ENCODE measurements around the gene C11orf58. TPM values are rescaled to one million over a fixed set of nuclear protein-coding genes. Genes with fewer than 3 reads are reported as not detected.

C11orf58 gene
- total and polyA plus RNA-seq, 2 experiments from 2014 or later: 164 to 280 TPM

DNA sequence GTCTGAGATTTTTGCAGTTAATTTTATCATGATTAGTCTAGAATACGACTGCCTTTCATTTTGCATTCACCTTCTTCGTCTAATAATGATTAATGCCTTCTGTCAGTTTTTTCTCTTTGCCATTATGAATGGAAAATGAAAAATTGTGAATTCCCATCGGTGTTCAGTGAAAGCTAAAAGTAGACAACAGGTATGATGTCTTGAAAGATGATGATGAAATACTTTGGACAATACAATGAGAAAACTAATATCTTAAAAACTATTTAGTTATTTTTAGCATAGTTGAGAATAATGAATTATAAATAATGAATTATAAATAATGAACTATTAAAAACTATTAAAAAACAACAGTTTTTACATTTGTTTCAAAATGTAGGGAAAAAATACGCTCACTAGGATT is 5.0 kb downstream of the C11orf58 start (continued):
- TF ChIP-seq CTCF (conservative IDR thresholded peaks at IDR 0.05; ENCODE audit: low read depth in 2 of 2): no peak
- no peak for TF ChIP-seq EZH2 (IDR thresholded peaks at IDR 0.05; ENCODE audit: low read depth, unreplicated experiment)
- TF ChIP-seq JUNB (IDR thresholded peaks at IDR 0.05; ENCODE audit: unreplicated experiment): no peak
- TF ChIP-seq STAT1 (IDR thresholded peaks at IDR 0.05; ENCODE audit: unreplicated experiment): no peak
- no peak for TF ChIP-seq POLR2AphosphoS5 (IDR thresholded peaks at IDR 0.05; ENCODE audit: low read depth)

GRCh38 chr11:16744128-16744725 is 5.8 kb downstream of the C11orf58 start:
- Mint-ChIP-seq H3K27me3 (ENCODE audit: insufficient read depth, low read depth, poor library complexity) (no peaks in the 10 kb centered on the region), H3K4me1 (peaks cover 29% of the 10 kb centered on the region), H3K27ac (peak overlapping the region; percentile 44), H3K9me3 (no peaks in the 10 kb centered on the region; the same call in 1 of the 3 replicates), H3K36me3 (ENCODE audit: low read depth) (peaks cover 73% of the 10 kb centered on the region), H3K4me3 (peak overlapping the region; percentile 13; the same call in 1 of the 3 replicates)
- peak; percentile 52 for DNase-seq (ENCODE audit: low spot score)
- peaks cover 97% of the 10 kb centered on the region for H3K79me2 ChIP-seq (replicated peaks; ENCODE audit: insufficient read depth)
- peaks cover 46% of the 10 kb centered on the region for H3K36me3 ChIP-seq (ENCODE audit: insufficient read depth)
- H3K4me1 ChIP-seq (ENCODE audit: insufficient read depth): peaks cover 31% of the 10 kb centered on the region
- H4K20me1 ChIP-seq (replicated peaks; ENCODE audit: insufficient read depth): peaks cover 68% of the 10 kb centered on the region
- no peaks in the 10 kb centered on the region for H3K9me2 ChIP-seq (ENCODE audit: insufficient read depth)
- H2AFZ ChIP-seq: no peak overlapping the region
- TF ChIP-seq CTCF (conservative IDR thresholded peaks at IDR 0.05; ENCODE audit: low read depth in 2 of 2) (peak in 1 of 2 experiments; percentile 11; a peak in 1 of 4 replicates), STAT1 (IDR thresholded peaks at IDR 0.05; ENCODE audit: unreplicated experiment) (no peak)
- peak; percentile 84 for ATAC-seq
- no peaks in the 10 kb centered on the region for H3F3A ChIP-seq (replicated peaks; ENCODE audit: low read depth)
- no peak overlapping the region for H3K4me2 ChIP-seq
- no peak overlapping the region for H3K27ac ChIP-seq (ENCODE audit: low read depth)
- no peaks in the 10 kb centered on the region for H3K27me3 ChIP-seq (ENCODE audit: insufficient read depth)
- H3K4me3 ChIP-seq: no peak overlapping the region

DNA sequence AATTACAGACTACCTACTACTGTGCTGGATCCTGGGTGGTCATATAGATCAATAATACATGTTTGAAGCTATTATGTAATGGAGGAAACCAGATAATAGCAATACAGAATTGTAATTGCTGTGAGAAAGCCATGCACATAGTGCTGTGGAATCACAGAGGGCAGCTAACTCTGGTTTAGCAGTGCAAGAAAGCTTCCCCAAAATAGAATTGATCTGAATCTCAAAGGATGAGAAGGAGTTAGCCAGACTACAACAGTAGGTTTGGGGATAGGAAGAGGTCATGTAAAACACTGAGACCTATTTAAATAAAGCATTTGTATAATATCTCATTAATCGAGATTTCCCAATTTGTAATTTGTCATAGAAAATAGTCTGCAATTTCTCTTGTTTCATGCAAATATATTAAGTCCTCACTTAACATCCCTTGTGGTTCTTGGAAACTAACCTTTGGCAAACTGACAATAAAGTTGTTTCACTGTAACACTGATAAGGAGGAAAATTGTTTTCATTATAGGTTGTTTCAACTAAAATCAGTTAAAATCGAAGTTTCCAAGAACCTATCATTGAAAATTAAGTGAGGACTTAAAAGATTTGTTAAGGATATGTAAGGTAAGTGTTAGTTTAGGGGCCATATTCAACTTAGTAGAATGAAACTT is 7.6 kb downstream of the C11orf58 start:
- Histone ChIP-seq H2AFZ (no peak overlapping the region), H3K4me1 (ENCODE audit: insufficient read depth) (peaks cover 27% of the 10 kb centered on the region), H3K27ac (ENCODE audit: low read depth) (no peak overlapping the region), H3K27me3 (ENCODE audit: insufficient read depth) (no peaks in the 10 kb centered on the region), H3K79me2 (replicated peaks; ENCODE audit: insufficient read depth) (peaks cover 78% of the 10 kb centered on the region), H3K4me2 (no peak overlapping the region), H3K36me3 (ENCODE audit: insufficient read depth) (peaks cover 64% of the 10 kb centered on the region), H3K9me2 (ENCODE audit: insufficient read depth) (no peaks in the 10 kb centered on the region), H3K4me3 (no peak overlapping the region), H4K20me1 (replicated peaks; ENCODE audit: insufficient read depth) (peaks cover 59% of the 10 kb centered on the region), H3F3A (replicated peaks; ENCODE audit: low read depth) (no peaks in the 10 kb centered on the region)
- ATAC-seq (no peak), DNase-seq (ENCODE audit: low spot score) (no peak)
- H3K36me3 Mint-ChIP-seq (ENCODE audit: low read depth): peaks cover 82% of the 10 kb centered on the region
- no peaks in the 10 kb centered on the region; the same call in 2 of the 3 replicates for H3K9me3 Mint-ChIP-seq
- H3K27ac Mint-ChIP-seq: no peak overlapping the region
- H3K4me3 Mint-ChIP-seq: no peak overlapping the region
- H3K4me1 Mint-ChIP-seq: peaks cover 29% of the 10 kb centered on the region
- H3K27me3 Mint-ChIP-seq (ENCODE audit: insufficient read depth, low read depth, poor library complexity): no peaks in the 10 kb centered on the region
- no peak for TF ChIP-seq ZNF462 (CRISPR knock-in tag; IDR thresholded peaks at IDR 0.05)
- no peak for TF ChIP-seq JUNB (IDR thresholded peaks at IDR 0.05; ENCODE audit: unreplicated experiment)
- no peak for TF ChIP-seq STAT1 (IDR thresholded peaks at IDR 0.05; ENCODE audit: unreplicated experiment)
- no peak for TF ChIP-seq ZNF331 (CRISPR knock-in tag; IDR thresholded peaks at IDR 0.05; ENCODE audit: low read depth)
- TF ChIP-seq NANOG (IDR thresholded peaks at IDR 0.05; ENCODE audit: borderline replicate concordance): no peak

All from GM23338 (cell line).